IMR-90 (cell line): Measurements from ENCODE around the gene RER1. TPM values are rescaled to one million over a fixed set of nuclear protein-coding genes. Genes with fewer than 3 reads are reported as not detected.

ENCODE experiments used
- ATAC-seq: fragments of 200-7000 bp; cut with Tn5 transposase; 2 replicates; pipeline ENCODE4 v1.9.1; 2020; ENCODE audit warnings: low read depth, mild to moderate bottlenecking, moderate library complexity
- BruUV-seq: library from RNA; stranded (reverse); fragments of 400-500 nt; replicated peaks from 2 replicates; lab custom pipeline; 2021; lab: Mats Ljungman, UMichigan
- CTCF ChIA-PET: fragments of 300-600 bp; formaldehyde crosslinking; extraction: SDS; loops from one replicate; lab custom pipeline; 2021; ENCODE audit warnings: antibody characterized with exemption; lab: Yijun Ruan, JAX
- POLR2A ChIA-PET: fragments of 300-600 bp; sonication (Branson Sonifier 250); formaldehyde crosslinking; loops from one replicate; lab custom pipeline; 2022; ENCODE audit warnings: antibody characterized with exemption; ENCODE audit not compliant: unreplicated experiment; lab: Charles Lee
- DNase-seq: peaks from one replicate; pipeline ENCODE4 v3.0.0; 2013
- H2AFZ ChIP-seq: replicated peaks from 2 replicates; pipeline ENCODE3; 2013; ENCODE audit warnings: low read length, mild to moderate bottlenecking; ENCODE audit not compliant: poor library complexity
- H2AK5ac ChIP-seq: 2 replicates; pipeline ENCODE4 v1.6.1; 2013; ENCODE audit warnings: low read depth, low read length, inconsistent platforms
- H2AK9ac ChIP-seq: replicated peaks from 2 replicates; pipeline ENCODE3; 2013; ENCODE audit warnings: mild to moderate bottlenecking, low read depth, low read length, moderate library complexity; ENCODE audit not compliant: poor library complexity
- H2BK120ac ChIP-seq: 2 replicates; pipeline ENCODE4 v1.6.1; 2013; ENCODE audit warnings: low read depth, low read length, inconsistent platforms
- H2BK15ac ChIP-seq: 3 replicates; pipeline ENCODE4 v1.6.1; 2013; ENCODE audit warnings: low read depth, low read length, inconsistent platforms
- H2BK20ac ChIP-seq: 2 replicates; pipeline ENCODE4 v1.6.1; 2013; ENCODE audit warnings: low read depth, mild to moderate bottlenecking, inconsistent platforms, low read length, moderate library complexity
- H2BK5ac ChIP-seq: 2 replicates; pipeline ENCODE4 v1.6.1; 2013; ENCODE audit warnings: mild to moderate bottlenecking, low read depth, low read length, inconsistent platforms; ENCODE audit not compliant: poor library complexity, severe bottlenecking
- H3K14ac ChIP-seq: replicated peaks from 2 replicates; pipeline ENCODE4 v1.6.1; 2013; ENCODE audit warnings: low read depth, low read length, inconsistent platforms
- H3K18ac ChIP-seq: 2 replicates; pipeline ENCODE4 v1.6.1; 2013; ENCODE audit warnings: low read depth, low read length, control low read depth
- H3K23ac ChIP-seq: 2 replicates; pipeline ENCODE4 v1.6.1; 2013; ENCODE audit warnings: low read depth, low read length, inconsistent platforms
- H3K27ac ChIP-seq: 2 replicates; pipeline ENCODE4 v1.5.1; 2013; ENCODE audit warnings: mild to moderate bottlenecking, control low read depth, low read length; ENCODE audit not compliant: insufficient read depth
- H3K27me3 ChIP-seq: 2 replicates; pipeline ENCODE4 v1.6.1; 2013; ENCODE audit warnings: low read length; ENCODE audit not compliant: control insufficient read depth, insufficient read depth
- H3K36me3 ChIP-seq: 2 replicates; pipeline ENCODE4 v1.6.1; 2013; ENCODE audit warnings: low read length, mixed read lengths; ENCODE audit not compliant: control insufficient read depth, insufficient read depth
- H3K4ac ChIP-seq: 2 replicates; pipeline ENCODE4 v1.6.1; 2013; ENCODE audit warnings: low read depth, low read length, inconsistent platforms
- H3K4me1 ChIP-seq: 2 replicates; pipeline ENCODE4 v1.6.1; 2013; ENCODE audit warnings: low read length, mixed read lengths; ENCODE audit not compliant: control insufficient read depth, insufficient read depth
- H3K4me2 ChIP-seq: 2 replicates; pipeline ENCODE4 v1.6.1; 2013; ENCODE audit warnings: low read depth, mild to moderate bottlenecking, control low read depth, low read length, moderate library complexity
- H3K4me3 ChIP-seq: 2 replicates; pipeline ENCODE4 v1.5.1; 2013; ENCODE audit warnings: low read depth, mild to moderate bottlenecking, control low read depth, low read length, moderate library complexity; ENCODE audit not compliant: insufficient read depth
- H3K56ac ChIP-seq: 2 replicates; pipeline ENCODE4 v1.6.1; 2013; ENCODE audit warnings: low read length, inconsistent platforms; ENCODE audit not compliant: insufficient read depth; ENCODE audit errors: extremely low read depth
- H3K79me1 ChIP-seq, 2 experiments: 2 replicates each; pipeline ENCODE4 v1.6.1; 2013; ENCODE audit warnings: low read length in 2 of 2, inconsistent platforms in 1 of 2, low read depth in 1 of 2
- H3K9ac ChIP-seq: 2 replicates; pipeline ENCODE4 v1.6.1; 2013; ENCODE audit warnings: low read depth, low read length, control low read depth
- H3K9me1 ChIP-seq: 2 replicates; pipeline ENCODE4 v1.6.1; 2013; ENCODE audit warnings: low read length, inconsistent platforms; ENCODE audit not compliant: insufficient read depth
- H3K9me3 ChIP-seq: 2 replicates; pipeline ENCODE4 v1.6.1; 2013; ENCODE audit warnings: low read length; ENCODE audit not compliant: control insufficient read depth, insufficient read depth
- H4K20me1 ChIP-seq: 2 replicates; pipeline ENCODE4 v1.6.1; 2013; ENCODE audit warnings: low read length, inconsistent platforms; ENCODE audit not compliant: insufficient read depth
- H4K5ac ChIP-seq: 2 replicates; pipeline ENCODE4 v1.6.1; 2013; ENCODE audit warnings: mild to moderate bottlenecking, low read depth, low read length, control low read depth
- H4K8ac ChIP-seq, 2 experiments: 2 replicates each; pipeline ENCODE4 v1.6.1; 2013; ENCODE audit warnings: low read depth in 2 of 2, low read length in 2 of 2, control low read depth in 1 of 2, inconsistent platforms in 1 of 2
- H4K91ac ChIP-seq: 2 replicates; pipeline ENCODE4 v1.6.1; 2013; ENCODE audit warnings: low read depth, low read length, inconsistent platforms; ENCODE audit not compliant: insufficient read depth
- ELK1 ChIP-seq: fragments of 150-350 bp; IDR thresholded peaks from 2 replicates; pipeline ENCODE4 v1.6.1; 2016; ENCODE audit warnings: low read depth, mild to moderate bottlenecking, low read length, moderate library complexity, borderline replicate concordance
- MAFK ChIP-seq: IDR thresholded peaks from 2 replicates; pipeline ENCODE4 v1.6.1; 2012; ENCODE audit warnings: low read depth, low read length, improper control_type of control experiment
- NFE2L2 ChIP-seq: fragments of 150-350 bp; IDR thresholded peaks from 2 replicates; pipeline ENCODE4 v1.6.1; 2016; ENCODE audit warnings: low read depth, mild to moderate bottlenecking, low read length
- RAD21 ChIP-seq: IDR thresholded peaks from 2 replicates; pipeline ENCODE4 v1.6.1; 2012; ENCODE audit warnings: low read length, improper control_type of control experiment
- RFX5 ChIP-seq: IDR thresholded peaks from 2 replicates; pipeline ENCODE4 v1.8.0; 2012; ENCODE audit warnings: low read depth, mild to moderate bottlenecking, low read length, moderate library complexity
- SMC3 ChIP-seq: fragments of 150-350 bp; IDR thresholded peaks from 2 replicates; pipeline ENCODE4 v1.6.1; 2016; ENCODE audit warnings: low read depth, mild to moderate bottlenecking, antibody characterized with exemption, low read length, moderate library complexity
- WGBS, 2 experiments: methylation state at CpG; one replicate each; pipeline versions ENCODE4 v1.1.5 to v1.1.7; 2013; ENCODE audit warnings: missing lambda C conversion rate in 2 of 2; ENCODE audit not compliant: insufficient read length in 1 of 2; ENCODE audit errors: extremely low coverage in 2 of 2; 5-methylcytosine and 5-hydroxymethylcytosine counted together
- dilution Hi-C: fragments of 300-500 bp; cut with HindIII; formaldehyde crosslinking; loops from one replicate; pipeline ENCODE4 v1.14.3; 2018; ENCODE audit warnings: low sequenced_read_pairs; ENCODE audit not compliant: unreplicated experiment
- in situ Hi-C: fragments of 300-500 bp; cut with MboI; formaldehyde crosslinking; loops from 3 replicates; pipeline ENCODE4 v1.14.3; 2019; ENCODE audit warnings: low sequenced_read_pairs, inconsistent platforms, mixed read lengths
- intact Hi-C: fragments of 100-400 bp; cut with micrococcal nuclease; formaldehyde crosslinking; loops from 2 replicates; pipeline ENCODE4 v1.10.0; 2022
- polyA plus RNA-seq, 3 experiments: library from polyadenylated mRNA; depleted of rRNA; stranded (reverse); fragments of >200 nt; gene quantifications; 2 replicates each; pipeline ENCODE4 v1.2.3, GENCODE V29; 2012; ENCODE audit warnings: low replicate concordance in 1 of 3
- total RNA-seq: library from RNA; depleted of rRNA; stranded (reverse); fragments of >200 nt; gene quantifications from 2 replicates; pipeline ENCODE4 v1.2.3, GENCODE V29; 2012

The RER1 gene
- total and polyA plus RNA-seq, 2 of the 4 experiments (the other 2 are of a cell fraction), result 47.1 to 240 TPM

- no TSS peak for BruUV-seq
- in situ Hi-C loops, result loop anchor here (25.0 kb wide), 1 partner anchor 391 kb away; no protein-coding TSS in a partner anchor
- no peak overlapping the region for H3K56ac ChIP-seq
Observed at GRCh38 chr1:2352897-2353550, 38.6 kb upstream of the RER1 start.

More at GRCh38 chr1:2352897-2353550, 38.6 kb upstream of the RER1 start:
- intact Hi-C loops (no loop called here), dilution Hi-C loops (no loop called here)
- H2AK5ac ChIP-seq, result no peak overlapping the region
- CTCF ChIA-PET, result no interaction called here
- TF ChIP-seq RFX5 (no peak), MAFK (no peak), ELK1 (no peak), RAD21 (no peak), NFE2L2 (no peak), SMC3 (no peak)
- H3K9me1 ChIP-seq, result no peaks in the 10 kb centered on the region
- H3K23ac ChIP-seq, result no peak overlapping the region
- no peak overlapping the region for H2AK9ac ChIP-seq
- H4K8ac ChIP-seq, result no peak overlapping the region
- no peak overlapping the region for H3K9ac ChIP-seq
- no peak overlapping the region for H3K18ac ChIP-seq
- H4K91ac ChIP-seq, result no peak overlapping the region
- no peaks in the 10 kb centered on the region for H3K36me3 ChIP-seq
- H3K27me3 ChIP-seq, result no peaks in the 10 kb centered on the region
- no peak overlapping the region for H3K4me2 ChIP-seq
- H3K4ac ChIP-seq, result no peak overlapping the region
- H4K5ac ChIP-seq, result no peak overlapping the region
- H2BK120ac ChIP-seq, result no peak overlapping the region
- H2BK5ac ChIP-seq, result no peak overlapping the region
- POLR2A ChIA-PET, result no interaction called here
- H3K9me3 ChIP-seq, result no peaks in the 10 kb centered on the region
- H2BK20ac ChIP-seq, result no peak overlapping the region
- WGBS, 2 experiments, result 85% methylated on average over 12 of the region's 21 CpGs; no CpG with 5 or more reads in 1 of the 2 experiments
- H3K27ac ChIP-seq, result no peak overlapping the region
- no peak overlapping the region for H2AFZ ChIP-seq
- H3K79me1 ChIP-seq, result no peaks in the 10 kb centered on the region
- ATAC-seq (no peak), DNase-seq (no peak)
- H2BK15ac ChIP-seq, result no peak overlapping the region
- no peak overlapping the region for H3K14ac ChIP-seq
- H3K4me3 ChIP-seq, result no peak overlapping the region
- no peaks in the 10 kb centered on the region for H4K20me1 ChIP-seq
- H3K4me1 ChIP-seq, result no peaks in the 10 kb centered on the region
